Activated CD4-positive, alpha-beta memory T cell treated with anti-CD3 and anti-CD28 coated beads for 36 hours (primary cell): Measurements from ENCODE around the gene PMEL. TPM values are rescaled to one million over a fixed set of nuclear protein-coding genes. Genes with fewer than 3 reads are reported as not detected.

Source experiments
- CTCF ChIA-PET: fragments of 350-600 bp; sonication (Branson Sonifier 250); formaldehyde crosslinking; loops from one replicate; lab custom pipeline; 2021; ENCODE audit warnings: antibody characterized with exemption, inconsistent platforms; lab: Charles Lee
- POLR2A ChIA-PET: fragments of 350-600 bp; sonication (Branson Sonifier 250); formaldehyde crosslinking; loops from one replicate; lab custom pipeline; 2021; ENCODE audit warnings: antibody characterized with exemption; lab: Charles Lee
- DNase-seq: peaks from one replicate; pipeline ENCODE4 v3.0.0-alpha.2; 2020
- H3K27ac Mint-ChIP-seq: one replicate; pipeline ENCODE4 v1.8.0; 2021; ENCODE audit warnings: mixed read lengths
- H3K27me3 Mint-ChIP-seq: one replicate; pipeline ENCODE4 v1.8.0; 2021; ENCODE audit warnings: mixed read lengths
- H3K36me3 Mint-ChIP-seq: one replicate; pipeline ENCODE4 v1.8.0; 2021; ENCODE audit warnings: mixed read lengths
- H3K4me1 Mint-ChIP-seq: one replicate; pipeline ENCODE4 v1.8.0; 2021; ENCODE audit warnings: low read depth, mixed read lengths
- H3K4me3 Mint-ChIP-seq: one replicate; pipeline ENCODE4 v1.8.0; 2021; ENCODE audit warnings: mild to moderate bottlenecking, mixed read lengths
- H3K9me3 Mint-ChIP-seq: one replicate; pipeline ENCODE4 v1.8.0; 2021; ENCODE audit warnings: mixed read lengths
- intact Hi-C: fragments of 100-400 bp; cut with micrococcal nuclease; formaldehyde crosslinking; loops from one replicate; pipeline ENCODE4 v1.15.1; 2023
- total RNA-seq, 2 experiments: library from RNA; stranded (reverse); gene quantifications; one replicate each; pipeline ENCODE4 v1.2.3, GENCODE V29; 2021

Gene PMEL
- total RNA-seq, 2 experiments from 2014 or later, result 0.94 to 1.5 TPM

DNA sequence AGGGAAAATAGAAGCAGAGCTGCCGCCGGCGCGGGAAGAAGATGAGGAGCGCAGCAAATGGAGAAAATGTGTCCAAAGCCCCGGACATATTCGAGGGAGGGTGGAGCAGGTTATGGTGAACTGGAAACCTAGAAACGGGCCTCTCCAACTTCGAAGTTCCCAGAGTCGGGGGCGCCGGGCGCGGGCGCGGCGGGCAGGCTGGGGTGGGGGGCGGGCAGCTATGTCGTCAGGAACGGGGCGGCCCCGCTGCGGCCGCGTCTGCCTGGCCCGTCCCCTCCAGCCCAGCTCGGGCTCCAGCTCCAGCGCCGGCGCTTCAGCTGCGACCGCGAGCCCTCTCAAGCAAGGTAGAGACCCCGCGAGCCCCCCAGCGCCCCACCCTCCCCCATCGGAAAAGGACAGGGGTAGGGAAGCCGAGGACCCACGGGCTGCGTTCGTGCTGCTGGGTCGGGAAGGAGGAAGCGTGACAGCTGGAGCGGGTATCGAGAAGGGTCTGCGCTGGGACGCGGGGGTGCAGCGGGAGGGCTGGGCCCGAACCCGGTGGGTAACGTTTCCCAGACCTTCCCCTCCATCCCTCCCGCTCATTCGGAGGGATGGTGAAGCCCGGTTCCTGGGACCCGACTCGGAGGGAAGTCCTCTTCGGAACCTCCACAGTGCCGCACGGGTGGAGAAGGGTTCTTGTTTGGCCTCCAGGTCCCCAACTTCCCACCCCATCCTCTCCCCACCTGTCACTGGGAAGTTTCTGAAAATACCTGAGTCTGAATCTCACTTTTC is 33.9 kb downstream of the PMEL start:
- DNase-seq, result peak; percentile 47
- peak overlapping the region; percentile 96 for H3K4me3 Mint-ChIP-seq
- peak overlapping the region; percentile 98 for H3K27ac Mint-ChIP-seq
- no peaks in the 10 kb centered on the region for H3K27me3 Mint-ChIP-seq
- H3K4me1 Mint-ChIP-seq, result peaks cover 55% of the 10 kb centered on the region
- peaks cover 62% of the 10 kb centered on the region for H3K36me3 Mint-ChIP-seq
- ChIA-PET POLR2A (interaction anchor here (0.6 to 1.2 kb wide), 5 partner anchors 14 to 114 kb away, joined by 3 to 4 read pairs (median 3); partner anchors contain the start of genes ORMDL2 and SARNP), CTCF (interaction anchor here (1.1 to 10.8 kb wide), 5 partner anchors 8 to 192 kb away, joined by 3 to 130 read pairs (median 11); partner anchors contain the start of genes GDF11, ORMDL2 and SARNP)
- no peaks in the 10 kb centered on the region for H3K9me3 Mint-ChIP-seq
- intact Hi-C loops, result loop anchor here (1.0 to 10.0 kb wide), 5 partner anchors 33 to 949 kb away; partner anchors contain the start of genes MYL6B, PA2G4 and PTGES3

DNA sequence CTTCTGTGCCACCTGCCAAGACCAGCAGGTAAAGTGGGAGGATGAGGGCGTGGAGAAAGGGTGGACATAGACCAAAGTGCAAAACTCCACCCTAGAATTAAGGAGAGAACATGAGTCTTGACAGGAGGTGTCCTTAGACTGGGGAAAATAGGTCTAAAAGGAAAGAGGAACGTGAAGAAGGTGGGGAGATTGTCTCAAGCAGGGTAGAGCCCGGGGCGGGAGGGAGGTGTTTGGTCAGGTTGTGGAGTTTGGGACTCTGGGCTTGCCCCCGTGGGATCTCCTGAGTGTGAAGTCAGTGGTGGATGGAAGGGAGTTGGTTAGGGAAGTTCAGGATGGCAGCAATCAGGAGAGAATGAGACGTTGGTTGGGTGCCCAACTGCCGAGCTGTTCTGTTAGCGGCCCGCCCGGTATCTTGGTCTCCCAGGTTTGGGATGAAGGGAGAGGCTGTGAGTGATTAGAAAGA is 34.5 kb downstream of the PMEL start:
- POLR2A ChIA-PET, result interaction anchor here (0.6 to 1.2 kb wide), 6 partner anchors 15 to 193 kb away, joined by 3 to 4 read pairs (median 3); partner anchors contain the start of genes ORMDL2 and SARNP
- Mint-ChIP-seq H3K36me3 (peaks cover 57% of the 10 kb centered on the region), H3K4me1 (peaks cover 49% of the 10 kb centered on the region), H3K27me3 (no peaks in the 10 kb centered on the region), H3K4me3 (peak overlapping the region; percentile 96), H3K9me3 (no peaks in the 10 kb centered on the region), H3K27ac (peak overlapping the region; percentile 98)
- CTCF ChIA-PET, result interaction anchor here (1.1 to 10.8 kb wide), 6 partner anchors 8 to 192 kb away, joined by 3 to 130 read pairs (median 10); partner anchors contain the start of genes GDF11, ORMDL2 and SARNP
- DNase-seq, result no peak
- intact Hi-C loops, result loop anchor here (1.0 to 10.0 kb wide), 4 partner anchors 32 to 753 kb away; partner anchors contain the start of genes MYL6B, PA2G4 and PTGES3

DNA sequence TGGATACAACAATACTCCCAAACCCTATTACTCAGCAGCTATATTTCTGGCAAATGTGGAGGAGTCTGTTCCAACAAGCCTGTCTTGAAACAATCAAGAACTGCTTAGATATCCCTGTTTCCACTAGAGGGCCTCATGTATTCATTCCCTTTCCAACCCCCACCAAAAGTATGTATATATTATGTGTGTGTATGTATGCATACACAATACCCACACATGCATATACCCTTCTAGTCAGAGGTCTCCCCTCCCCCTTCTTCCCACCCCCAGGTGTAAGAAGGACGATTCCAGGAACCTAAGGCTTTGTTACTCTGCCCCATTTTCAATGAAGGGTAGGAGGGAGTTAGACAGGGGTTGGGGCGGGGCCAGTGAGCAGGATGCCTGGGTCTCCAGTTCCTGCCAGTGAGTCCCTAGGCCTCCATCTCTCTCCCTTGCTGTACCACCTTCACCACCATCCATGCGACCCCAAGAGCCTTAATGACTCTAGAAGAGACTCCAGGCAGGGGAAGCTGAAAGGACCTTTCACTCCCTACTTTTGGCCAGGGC is 35.0 kb downstream of the PMEL start, which contains the start of gene DGKA:
Gene DGKA, plus strand, starts transcription at position 392 of the 546 bp plus-strand sequence. CDS start 5,342 bp downstream, outside the sequence.
- ChIA-PET CTCF (interaction anchor here (0.6 to 10.8 kb wide), 14 partner anchors 9 to 197 kb away, joined by 3 to 130 read pairs (median 3); partner anchors contain the start of genes DNAJC14, GDF11, ORMDL2 and RAB5B), POLR2A (interaction anchor here (0.7 to 1.3 kb wide), 8 partner anchors 9 to 192 kb away, joined by 3 to 9 read pairs (median 4); partner anchors contain the start of genes ORMDL2 and SARNP)
- Mint-ChIP-seq H3K4me1 (peaks cover 45% of the 10 kb centered on the region), H3K9me3 (no peaks in the 10 kb centered on the region), H3K27me3 (no peaks in the 10 kb centered on the region), H3K36me3 (peaks cover 53% of the 10 kb centered on the region), H3K4me3 (peak within 1 kb of the TSS; percentile 96), H3K27ac (peak within 1 kb of the TSS; percentile 98)
- DNase-seq, result peak; percentile 92
- intact Hi-C loops, result loop anchor here (1.0 to 10.0 kb wide), 9 partner anchors 9 to 754 kb away; partner anchors contain the start of genes MYL6B, PA2G4, PTGES3 and RPL41

DNA sequence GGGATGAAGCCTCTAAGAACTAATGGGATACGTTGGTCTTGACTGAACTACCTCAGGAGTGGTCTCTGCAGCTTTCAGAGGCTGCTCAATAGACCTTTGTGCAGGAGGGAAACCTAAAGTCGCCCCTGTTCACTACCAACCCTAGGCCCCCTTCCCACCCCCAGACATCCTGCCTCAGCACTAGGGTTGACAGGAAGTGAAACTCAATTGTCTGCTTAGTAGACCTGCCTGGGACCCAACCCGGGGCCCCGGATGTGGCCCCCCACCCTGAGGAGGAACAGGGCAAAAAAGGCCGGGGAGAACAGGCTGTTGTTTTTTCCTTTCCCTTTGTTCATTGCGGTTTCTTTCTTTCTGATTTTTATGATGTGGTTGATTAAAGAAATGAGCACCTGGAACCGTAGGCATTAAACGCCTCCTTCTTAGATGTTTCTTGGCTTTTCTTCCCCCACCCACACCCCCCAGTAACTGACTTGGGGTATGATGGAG is 36.5 kb downstream of the PMEL start:
- no peaks in the 10 kb centered on the region for H3K27me3 Mint-ChIP-seq
- peak; percentile 94 for DNase-seq
- CTCF ChIA-PET, result interaction anchor here (1.2 to 9.8 kb wide), 4 partner anchors 10 to 191 kb away, joined by 4 to 87 read pairs (median 20); partner anchors contain the start of genes ORMDL2 and SARNP
- H3K9me3 Mint-ChIP-seq, result no peaks in the 10 kb centered on the region
- intact Hi-C loops, result loop anchor here (1.0 kb wide), 1 partner anchor 112 kb away; the partner anchor contains the start of gene SARNP
- H3K4me3 Mint-ChIP-seq, result peak overlapping the region; percentile 96
- H3K36me3 Mint-ChIP-seq, result peaks cover 45% of the 10 kb centered on the region
- peaks cover 42% of the 10 kb centered on the region for H3K4me1 Mint-ChIP-seq
- H3K27ac Mint-ChIP-seq, result peak overlapping the region; percentile 98
- POLR2A ChIA-PET, result interaction anchor here (1.2 to 3.7 kb wide), 4 partner anchors 10 to 200 kb away, joined by 7 to 20 read pairs (median 10); partner anchors contain the start of genes CD63, ORMDL2 and SARNP

DNA sequence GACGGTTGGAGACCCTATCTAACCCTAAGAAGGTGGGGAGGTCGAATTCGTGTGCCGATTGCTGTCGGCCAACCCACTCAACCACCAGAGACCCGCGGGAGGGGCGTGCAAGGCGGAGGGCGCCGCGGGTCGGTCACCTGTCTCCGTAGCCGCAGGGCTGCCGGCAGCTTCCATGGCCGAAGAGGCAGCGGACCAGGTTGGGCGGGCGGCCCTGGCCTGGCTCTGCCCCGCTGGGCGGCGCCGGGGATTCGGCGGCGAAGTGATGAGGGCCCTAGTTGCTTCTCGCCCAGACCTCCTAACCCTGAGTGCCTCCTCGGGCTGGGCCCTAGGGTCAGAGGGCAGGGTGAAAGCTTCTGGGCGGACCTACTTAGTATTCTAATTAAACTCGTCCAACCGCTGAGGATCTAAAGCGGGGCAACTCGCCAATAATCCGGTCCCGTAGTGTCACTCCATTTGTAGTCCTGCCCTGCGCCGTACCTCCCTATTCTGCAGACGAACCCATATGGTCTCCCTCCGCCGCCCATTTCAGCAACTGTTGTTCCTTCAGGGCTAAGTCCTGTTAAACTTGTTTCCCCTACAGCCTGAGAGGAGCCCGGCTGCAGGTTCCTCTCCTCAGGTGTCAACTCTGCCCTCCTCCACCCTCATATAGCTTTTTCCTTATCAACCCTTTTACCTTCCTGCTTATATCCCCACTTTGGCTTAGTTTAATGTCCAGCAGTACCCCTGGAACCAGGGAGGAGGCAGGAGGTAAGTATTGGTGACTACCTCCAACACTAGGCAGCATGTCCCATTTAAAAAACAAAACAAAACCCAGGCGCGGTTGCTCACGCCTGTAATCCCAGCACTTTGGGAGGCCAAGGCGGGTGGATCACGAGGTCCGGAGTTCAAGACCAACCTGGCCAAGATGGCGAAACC is 38.0 kb downstream of the PMEL start, which contains the start of gene PYM1:
Gene PYM1, minus strand, starts transcription at position 307 of the 915 bp plus-strand sequence. Its CDS starts 133 bp downstream, at position 174.
- DNase-seq, result peak; percentile 87
- Mint-ChIP-seq H3K36me3 (peaks cover 35% of the 10 kb centered on the region), H3K4me1 (peaks cover 38% of the 10 kb centered on the region), H3K9me3 (no peaks in the 10 kb centered on the region), H3K4me3 (peak within 1 kb of the TSS; percentile 96), H3K27me3 (no peaks in the 10 kb centered on the region), H3K27ac (peak within 1 kb of the TSS; percentile 98)
- ChIA-PET CTCF (interaction anchor here (1.7 to 9.8 kb wide), 5 partner anchors 12 to 189 kb away, joined by 3 to 87 read pairs (median 32); partner anchors contain the start of genes MMP19, ORMDL2 and SARNP), POLR2A (interaction anchor here (0.8 to 4.3 kb wide), 8 partner anchors 8 to 198 kb away, joined by 5 to 27 read pairs (median 9); partner anchors contain the start of genes CD63, DNAJC14, ORMDL2 and RAB5B)
- intact Hi-C loops, result loop anchor here (1.0 kb wide), 1 partner anchor 99 kb away; the partner anchor contains the start of gene DNAJC14

DNA sequence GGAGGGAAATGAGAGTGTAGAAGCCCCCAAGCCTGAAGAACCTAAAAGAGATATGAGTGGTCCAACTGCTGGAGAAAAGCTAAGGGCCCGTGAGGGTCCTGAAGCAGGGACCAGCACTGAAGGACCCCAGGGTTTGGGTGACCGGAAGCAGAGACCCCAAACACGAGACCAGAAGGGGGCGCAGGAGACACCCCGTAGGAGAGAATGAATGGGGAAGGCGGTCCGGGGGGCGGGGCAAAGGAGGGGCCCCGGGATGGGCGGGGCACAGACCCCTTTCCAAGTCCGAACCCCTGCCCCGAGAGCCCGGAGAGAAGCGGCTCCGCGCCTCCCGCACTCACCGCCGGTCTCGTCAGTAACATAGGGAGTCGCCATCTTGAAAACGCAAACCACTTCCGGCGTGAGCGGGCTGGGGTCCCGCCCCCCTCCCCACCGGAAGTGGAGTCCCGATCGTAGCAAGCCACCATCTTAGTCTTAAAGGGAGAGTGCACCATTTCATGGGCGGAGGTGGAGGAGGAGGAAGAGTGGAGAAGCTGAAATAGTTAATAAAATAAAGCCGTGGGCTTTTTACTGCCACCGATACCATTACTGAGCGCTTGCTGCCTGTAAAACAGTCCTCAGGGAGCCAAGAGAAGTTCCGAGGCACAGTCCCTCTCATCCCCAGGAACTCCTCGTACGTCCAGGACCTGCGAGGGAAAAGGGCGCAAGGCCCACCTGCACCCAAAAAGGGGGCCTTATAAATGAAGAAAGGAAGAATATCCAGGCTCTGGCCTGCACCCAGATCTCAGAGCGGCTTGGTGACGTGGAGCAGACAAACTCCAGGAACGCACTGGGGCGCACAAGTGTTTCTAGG is 38.9 kb downstream of the PMEL start:
- intact Hi-C loops, result loop anchor here (1.0 kb wide), 1 partner anchor 98 kb away; the partner anchor contains the start of gene DNAJC14
- H3K27me3 Mint-ChIP-seq, result no peaks in the 10 kb centered on the region
- ChIA-PET POLR2A (interaction anchor here (0.9 to 4.3 kb wide), 10 partner anchors 9 to 197 kb away, joined by 3 to 27 read pairs (median 7); partner anchors contain the start of genes CD63, DNAJC14, ORMDL2 and RAB5B), CTCF (interaction anchor here (0.6 to 9.8 kb wide), 16 partner anchors 9 to 201 kb away, joined by 3 to 87 read pairs (median 4); partner anchors contain the start of genes DNAJC14, ESYT1, MMP19 and ORMDL2)
- H3K9me3 Mint-ChIP-seq, result no peaks in the 10 kb centered on the region
- peaks cover 32% of the 10 kb centered on the region for H3K36me3 Mint-ChIP-seq
- H3K4me3 Mint-ChIP-seq, result peak overlapping the region; percentile 96
- peaks cover 43% of the 10 kb centered on the region for H3K4me1 Mint-ChIP-seq
- peak; percentile 96 for DNase-seq
- peak overlapping the region; percentile 98 for H3K27ac Mint-ChIP-seq

DNA sequence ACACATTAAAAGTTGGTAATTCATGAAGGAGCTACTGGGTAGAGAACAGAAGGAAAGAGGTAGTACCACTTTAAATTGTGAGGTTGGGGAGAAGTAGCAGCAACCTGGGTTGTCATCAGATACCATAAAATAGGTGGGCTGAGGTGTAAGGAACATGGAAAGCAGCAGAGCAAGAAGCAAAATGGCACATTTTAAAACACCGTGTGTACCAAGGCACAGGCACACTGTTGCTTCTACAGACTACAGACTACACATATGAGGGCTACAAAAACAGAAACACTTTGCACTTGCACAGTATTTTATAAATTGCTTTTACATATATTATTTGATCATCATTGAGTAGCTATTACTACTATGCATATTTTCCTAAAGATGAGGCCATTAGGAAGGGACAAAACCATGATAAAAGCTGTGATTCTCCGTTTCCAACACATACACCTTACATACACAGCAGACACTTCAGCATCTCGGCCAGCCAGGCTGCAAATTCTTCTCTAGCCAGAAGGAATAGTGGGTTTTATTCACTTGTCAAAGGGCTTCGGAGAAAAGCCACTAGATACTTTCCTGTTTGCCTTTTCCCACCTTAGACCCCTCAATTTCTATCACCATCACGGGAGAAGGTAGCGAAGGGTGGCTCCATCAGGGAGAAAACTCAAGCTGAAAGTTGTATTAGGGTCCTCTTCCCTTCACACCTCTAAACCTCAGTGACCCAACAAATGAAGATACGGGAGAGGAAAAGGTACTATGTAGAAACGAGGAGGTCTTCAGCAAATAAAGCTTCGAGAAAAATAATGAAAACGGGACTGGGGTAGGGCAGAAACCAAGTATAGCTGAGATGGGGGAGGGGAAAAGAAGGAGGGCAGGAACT is 39.7 kb downstream of the PMEL start:
- H3K27ac Mint-ChIP-seq, result peak overlapping the region; percentile 98
- peaks cover 50% of the 10 kb centered on the region for H3K4me1 Mint-ChIP-seq
- no peaks in the 10 kb centered on the region for H3K27me3 Mint-ChIP-seq
- ChIA-PET CTCF (interaction anchor here (0.6 to 9.8 kb wide), 18 partner anchors 10 to 202 kb away, joined by 3 to 87 read pairs (median 4); partner anchors contain the start of genes DNAJC14, ESYT1, MMP19 and ORMDL2), POLR2A (interaction anchor here (0.6 to 4.3 kb wide), 10 partner anchors 10 to 763 kb away, joined by 3 to 27 read pairs (median 5); partner anchors contain the start of genes DNAJC14, ORMDL2 and SARNP)
- intact Hi-C loops, result no loop called here
- peak overlapping the region; percentile 96 for H3K4me3 Mint-ChIP-seq
- no peaks in the 10 kb centered on the region for H3K9me3 Mint-ChIP-seq
- DNase-seq, result peak; percentile 22
- H3K36me3 Mint-ChIP-seq, result peaks cover 27% of the 10 kb centered on the region

DNA sequence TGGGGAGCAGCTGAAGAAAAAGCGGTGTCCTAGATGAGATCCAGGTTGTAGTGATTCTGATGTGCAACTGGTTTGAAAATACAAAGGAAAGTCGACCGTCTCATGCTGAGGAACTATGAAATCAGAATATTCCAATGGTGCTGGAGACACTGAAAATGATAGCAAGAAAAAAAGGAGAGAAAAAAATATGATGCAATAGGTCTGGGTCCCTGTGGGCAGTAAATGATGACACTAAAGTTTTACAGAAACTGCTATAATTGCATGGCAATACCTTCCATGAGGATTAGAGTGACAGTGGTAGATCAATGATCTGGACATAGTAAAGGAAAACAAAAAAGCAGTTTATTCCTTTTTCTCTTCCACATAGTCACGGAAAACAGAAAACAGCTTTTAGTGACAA is 40.5 kb downstream of the PMEL start:
- DNase-seq, result no peak
- CTCF ChIA-PET, result interaction anchor here (1.4 to 9.8 kb wide), 9 partner anchors 10 to 187 kb away, joined by 4 to 87 read pairs (median 17); partner anchors contain the start of genes DNAJC14, ORMDL2, PA2G4 and SARNP
- Mint-ChIP-seq H3K27ac (peak overlapping the region; percentile 98), H3K27me3 (no peaks in the 10 kb centered on the region), H3K9me3 (no peaks in the 10 kb centered on the region), H3K4me1 (peaks cover 49% of the 10 kb centered on the region), H3K36me3 (peaks cover 27% of the 10 kb centered on the region), H3K4me3 (peak overlapping the region; percentile 96)
- POLR2A ChIA-PET, result interaction anchor here (0.8 to 4.3 kb wide), 9 partner anchors 8 to 195 kb away, joined by 3 to 27 read pairs (median 4); partner anchors contain the start of genes DNAJC14, ORMDL2 and SARNP
- intact Hi-C loops, result no loop called here
